GM08714 (cell line): Measurements from ENCODE around the gene CLHC1.
"Not testable (repeated sequence)": the region's sequence is repeated elsewhere in the genome, so short reads cannot be mapped to it uniquely, and the experiment has no call there.

Source experiments
- H3K4me3 ChIP-seq: fragments of 200-500 bp; sonication (Bioruptor generic); 2 replicates; pipeline ENCODE4 v1.5.1; 2014; ENCODE audit warnings: mild to moderate bottlenecking, low read length, inconsistent platforms
- ZNF274 ChIP-seq: IDR thresholded peaks from 2 replicates; pipeline ENCODE4 v1.6.1; 2012; ENCODE audit warnings: mild to moderate bottlenecking, low read depth, low read length

Gene CLHC1

DNA sequence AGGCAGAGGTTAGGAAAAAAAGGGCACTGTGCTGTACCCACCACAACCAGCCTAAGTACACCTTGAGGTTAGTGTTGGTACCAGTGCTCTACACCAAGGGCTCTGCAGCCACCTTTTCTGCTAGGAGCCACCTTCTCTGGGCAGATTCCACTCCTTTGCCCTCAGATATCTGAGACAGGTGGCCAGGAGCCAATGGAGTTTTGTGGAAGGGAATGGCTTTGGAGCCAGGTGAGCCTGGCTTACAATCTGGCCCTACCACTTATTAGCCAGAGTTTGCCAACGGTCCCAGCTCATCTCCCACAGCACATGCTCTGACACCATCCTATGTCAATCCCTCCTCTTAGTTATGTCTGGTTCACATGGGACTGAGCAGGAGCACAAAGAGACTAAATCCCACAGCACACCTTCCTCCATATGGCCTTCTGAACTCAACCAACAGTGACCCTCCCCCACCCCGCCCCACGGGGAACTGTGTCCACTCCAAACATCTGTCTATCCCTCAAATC lies 77.5 kb downstream of the CLHC1 start:
- no peak for TF ChIP-seq ZNF274

DNA sequence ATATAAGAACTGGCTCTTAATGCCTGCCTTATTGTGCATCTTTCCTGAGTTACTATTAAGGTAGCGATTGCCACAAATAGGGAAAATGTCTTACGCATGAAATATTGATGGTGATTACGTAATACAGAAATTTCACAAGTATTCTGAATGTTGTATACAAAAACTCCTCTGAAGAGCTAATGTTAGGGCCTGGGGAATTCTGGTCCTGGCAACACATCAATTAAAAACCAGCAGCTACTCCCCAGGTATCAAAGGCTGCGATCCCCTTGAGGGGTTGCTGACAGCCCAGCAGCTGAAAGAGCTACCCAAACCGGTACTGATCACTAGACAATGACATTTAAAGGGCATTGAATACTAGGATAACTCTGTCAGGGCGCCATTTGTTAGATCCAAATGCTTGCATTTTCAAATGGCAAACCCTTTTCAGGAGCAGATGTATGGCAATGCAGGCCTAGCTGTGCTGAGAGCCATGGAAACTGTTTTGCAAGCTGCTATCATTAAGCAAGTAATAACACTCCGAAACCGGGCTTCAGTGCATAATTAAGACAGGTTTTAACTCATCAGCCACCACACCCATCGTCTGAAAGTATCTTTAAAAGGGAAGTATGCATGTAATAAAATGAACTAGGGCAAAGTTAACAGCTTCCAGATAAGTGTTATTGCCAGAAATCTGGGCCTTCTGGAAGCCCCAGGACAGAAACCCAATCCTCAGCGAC lies 78.4 kb downstream of the CLHC1 start:
- no peak overlapping the region for H3K4me3 ChIP-seq

More for the DNA sequence above, 77.5 kb downstream of the CLHC1 start:
- no peak overlapping the region for H3K4me3 ChIP-seq

DNA sequence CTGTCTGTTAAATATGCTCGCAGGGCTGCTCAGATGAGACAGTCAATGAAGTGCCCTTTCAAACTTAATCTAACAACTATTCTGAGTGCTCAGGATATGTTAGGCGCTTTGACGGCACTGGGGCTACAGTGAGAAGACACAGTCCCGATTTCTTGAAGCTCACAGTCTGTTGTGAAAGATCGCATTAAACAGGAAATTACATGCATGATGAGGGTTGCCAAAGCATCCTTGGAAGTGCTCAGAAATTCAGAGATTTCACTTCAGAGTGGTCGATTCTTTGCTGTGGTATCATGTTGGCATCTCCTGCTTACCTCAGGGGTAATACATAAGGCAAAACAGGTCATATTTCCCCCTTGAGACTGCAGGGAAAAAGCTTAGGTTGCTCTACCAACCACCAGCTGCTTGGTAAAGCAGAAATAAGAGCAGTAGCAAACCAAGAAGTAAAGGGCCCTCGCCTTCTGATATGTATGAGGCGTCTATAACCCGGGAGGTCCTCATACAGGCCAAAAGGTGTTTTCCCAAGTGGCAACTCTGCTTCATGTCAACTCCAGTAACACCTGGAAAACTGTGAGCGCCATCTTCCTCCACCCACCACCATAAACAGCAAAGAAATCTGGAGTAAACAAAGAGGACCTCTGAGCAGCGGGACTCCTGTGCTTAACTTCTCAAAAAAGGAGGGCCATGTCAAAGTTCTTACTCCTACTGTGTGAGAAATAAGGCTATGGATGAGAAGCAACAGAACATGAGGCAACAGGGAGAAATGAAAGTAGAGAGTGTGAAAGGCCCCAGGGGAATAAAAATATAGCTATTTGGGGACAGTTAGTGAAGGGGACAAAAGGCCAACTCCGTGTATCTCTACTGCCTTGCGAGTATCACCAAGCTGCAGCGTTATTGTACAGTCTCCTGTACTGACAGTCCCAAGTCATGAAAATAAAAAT lies 79.3 kb downstream of the CLHC1 start:
- H3K4me3 ChIP-seq: no peak overlapping the region
- TF ChIP-seq ZNF274: no peak

More for the DNA sequence above, 78.4 kb downstream of the CLHC1 start:
- TF ChIP-seq ZNF274: no peak

DNA sequence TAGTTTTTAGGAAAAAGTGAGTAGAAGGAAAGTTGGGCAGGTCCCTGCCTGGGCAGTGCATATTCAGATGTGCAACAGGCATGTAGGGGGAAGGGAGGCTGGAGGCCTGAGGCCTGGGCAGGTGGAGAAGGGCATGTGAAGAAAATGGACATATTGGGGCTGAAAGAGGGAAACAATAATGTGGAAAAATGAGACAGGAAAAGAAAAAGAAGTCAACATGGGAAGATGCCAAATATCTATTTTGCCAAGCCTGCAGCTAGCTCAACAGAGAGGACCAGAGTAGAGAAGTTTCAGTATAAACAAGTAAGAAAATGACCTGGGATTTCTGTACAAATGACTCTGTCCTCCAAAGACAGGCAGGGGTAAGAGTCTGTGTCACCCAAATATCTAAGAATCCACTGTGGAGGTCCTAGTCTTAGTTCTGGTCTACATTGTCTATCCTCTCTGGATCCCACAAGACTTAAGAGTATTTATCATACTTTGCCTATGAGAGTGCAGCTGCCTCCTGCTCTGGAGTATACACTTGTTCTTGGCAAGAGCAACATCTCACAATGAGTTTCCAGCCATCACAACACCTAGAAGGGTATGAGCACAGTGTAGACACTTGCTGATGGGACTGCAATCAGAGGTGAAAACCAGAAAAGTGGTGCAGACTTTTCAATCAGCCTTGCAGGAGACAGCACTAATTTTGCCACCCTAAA lies 80.2 kb downstream of the CLHC1 start:
- TF ChIP-seq ZNF274: no peak
- H3K4me3 ChIP-seq: no peak overlapping the region

DNA sequence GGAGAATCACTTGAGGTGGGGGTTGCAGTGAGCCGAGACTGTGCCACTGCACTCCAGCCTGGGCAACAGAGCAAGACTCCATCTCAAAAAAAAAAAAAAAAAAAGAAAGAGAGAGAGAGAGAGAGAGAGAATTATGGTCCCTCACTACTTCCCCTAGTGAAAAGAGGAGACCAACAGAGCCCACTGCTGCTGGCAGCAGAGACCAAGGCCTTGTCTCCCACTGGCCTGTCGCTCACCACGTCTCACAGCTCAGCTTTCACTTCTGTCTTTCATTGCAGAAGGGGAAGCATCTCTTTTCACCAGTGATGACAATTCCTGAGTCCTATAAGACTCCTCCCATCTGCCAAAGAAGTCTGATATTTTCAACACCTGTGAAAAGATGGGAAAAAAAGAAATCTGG lies 81.3 kb downstream of the CLHC1 start:
- no peak for TF ChIP-seq ZNF274
- no peak overlapping the region for H3K4me3 ChIP-seq

DNA sequence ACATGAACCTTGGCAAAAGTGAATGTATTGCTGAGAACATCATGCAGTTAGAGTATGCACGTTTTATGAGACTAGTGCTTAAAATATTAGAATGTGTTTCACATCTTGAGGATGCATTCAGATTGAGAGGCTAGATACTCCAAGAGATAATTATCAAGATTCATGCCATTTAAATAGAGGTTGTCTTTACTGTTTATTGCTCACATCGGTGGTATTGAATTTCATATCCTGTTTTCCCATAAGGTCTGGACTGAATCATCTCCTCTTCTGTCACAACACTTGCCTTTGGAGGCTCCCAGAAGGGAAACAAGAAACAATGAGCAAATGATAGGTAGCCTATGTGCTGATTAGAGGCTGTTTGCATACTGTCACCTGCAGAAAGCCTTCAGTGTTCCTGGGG lies 83.8 kb downstream of the CLHC1 start:
- H3K4me3 ChIP-seq: no peak overlapping the region
- no peak for TF ChIP-seq ZNF274

DNA sequence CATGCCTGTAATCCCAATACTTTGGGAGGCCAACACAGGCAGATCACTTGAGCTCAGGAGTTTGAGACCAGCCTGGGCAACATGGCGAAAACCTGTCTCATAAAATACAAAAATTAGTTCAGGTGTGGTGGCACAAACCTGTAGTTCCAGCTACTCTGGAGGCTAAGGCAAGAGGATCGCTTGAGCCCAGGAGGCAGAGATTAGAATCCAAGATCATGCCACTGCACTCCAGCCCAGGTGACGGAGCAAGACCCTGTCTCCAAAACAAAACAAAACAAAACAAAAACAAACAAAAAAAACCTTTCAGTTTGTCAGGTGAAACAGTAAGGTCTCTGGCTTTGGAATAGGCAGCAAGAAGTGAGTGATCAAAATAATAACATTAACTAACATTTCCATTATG lies 84.6 kb downstream of the CLHC1 start:
- TF ChIP-seq ZNF274: no peak
- no peak overlapping the region for H3K4me3 ChIP-seq

DNA sequence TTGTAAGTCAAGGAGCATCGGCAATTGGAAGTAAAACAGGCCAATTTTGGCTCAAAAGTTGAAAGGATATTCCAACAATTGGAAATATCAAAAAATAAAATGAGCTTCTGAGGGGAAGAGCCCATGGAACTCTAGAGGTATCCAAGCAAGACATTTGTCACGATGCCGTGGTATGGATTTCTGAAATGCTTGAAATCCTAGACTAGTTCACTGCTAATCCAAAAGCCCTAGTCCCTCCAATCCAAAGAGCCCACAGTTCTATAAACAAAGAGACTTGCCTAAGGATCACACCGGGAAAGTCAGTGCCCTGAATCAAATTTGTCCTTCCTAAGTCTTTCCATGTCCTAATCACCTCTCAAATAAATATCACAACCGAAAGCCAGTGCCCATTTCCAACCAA lies 85.1 kb downstream of the CLHC1 start:
- no peak for TF ChIP-seq ZNF274
- no peak overlapping the region for H3K4me3 ChIP-seq

DNA sequence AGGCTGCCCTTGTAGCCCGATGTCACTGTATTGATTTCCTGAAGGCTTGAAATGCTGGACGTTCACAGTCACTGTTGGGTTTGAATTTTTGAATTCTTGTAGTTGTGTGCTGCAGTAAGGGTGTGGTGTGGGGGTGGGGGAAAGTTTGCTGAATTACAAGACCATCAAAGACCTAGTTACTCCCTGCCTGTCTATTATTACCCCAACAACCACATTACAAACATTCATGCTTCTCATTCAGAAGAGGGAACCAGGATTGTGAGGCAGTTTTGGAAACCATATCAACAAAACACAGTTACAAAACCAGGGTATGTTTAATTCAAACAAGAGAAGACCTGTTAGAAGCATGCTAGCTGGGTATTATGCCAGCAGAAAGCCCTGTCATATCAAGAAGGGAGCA lies 85.8 kb downstream of the CLHC1 start:
- no peak for TF ChIP-seq ZNF274
- no peak overlapping the region for H3K4me3 ChIP-seq

DNA sequence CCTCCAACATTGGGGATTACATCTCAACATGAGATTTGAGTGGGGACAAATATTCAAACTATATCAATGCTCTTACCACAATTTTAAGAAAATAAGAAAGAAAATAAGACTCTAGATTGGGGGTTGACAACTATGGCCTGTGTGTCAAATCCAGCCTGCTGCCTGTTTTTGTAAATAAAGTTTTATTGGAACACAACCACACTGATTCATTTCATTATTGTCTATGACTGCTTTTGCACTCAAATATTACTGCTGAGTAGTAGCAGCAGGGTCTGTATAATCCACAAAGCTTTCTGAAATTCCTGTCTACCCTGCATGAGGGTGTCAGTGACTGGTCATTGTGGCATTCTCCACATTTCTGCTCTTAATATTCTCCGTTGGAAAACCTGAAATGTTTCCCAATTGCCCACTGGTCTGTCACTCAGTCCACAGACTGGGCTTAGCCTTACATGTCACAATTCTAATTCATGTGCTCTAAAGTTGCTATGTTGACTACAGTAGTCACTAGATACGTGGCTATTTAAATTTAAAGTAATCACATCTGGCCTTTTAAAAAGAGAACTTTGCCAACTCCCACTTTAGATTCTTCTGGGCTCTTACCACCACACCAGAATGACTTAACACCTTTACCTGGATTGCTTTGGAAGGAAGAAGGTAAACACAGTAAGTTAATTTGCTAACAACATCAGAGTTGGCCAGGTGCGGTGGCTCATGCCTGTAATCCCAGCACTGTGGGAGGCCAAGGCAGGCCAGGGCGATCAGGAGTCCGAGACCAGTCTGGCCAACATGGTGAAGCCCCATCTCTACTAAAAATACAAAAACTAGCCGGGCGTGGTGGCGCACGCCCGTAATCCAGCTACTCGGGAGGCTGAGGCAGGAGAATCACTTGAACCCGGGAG lies 86.9 kb downstream of the CLHC1 start:
- H3K4me3 ChIP-seq: no peak overlapping the region
- TF ChIP-seq ZNF274: no peak

DNA sequence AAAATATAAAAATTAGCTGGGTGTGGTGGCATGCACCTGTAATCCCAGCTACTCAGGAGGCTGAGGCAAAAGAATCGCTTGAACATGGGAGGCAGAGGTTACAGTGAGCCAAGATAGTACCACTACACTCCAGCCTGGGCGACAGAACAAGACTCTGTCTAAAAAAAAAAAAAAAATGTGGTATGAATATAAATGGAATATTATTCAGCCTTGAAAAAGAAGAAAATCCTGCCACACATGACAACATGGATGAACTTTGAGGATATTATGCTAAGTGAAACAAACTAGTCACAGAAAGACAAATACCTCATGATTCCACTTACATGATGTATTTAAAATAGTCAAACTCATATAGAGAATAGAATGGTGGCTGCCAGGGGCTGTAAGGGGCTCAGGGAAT lies 88.4 kb downstream of the CLHC1 start:
- not testable (repeated sequence) for H3K4me3 ChIP-seq

DNA sequence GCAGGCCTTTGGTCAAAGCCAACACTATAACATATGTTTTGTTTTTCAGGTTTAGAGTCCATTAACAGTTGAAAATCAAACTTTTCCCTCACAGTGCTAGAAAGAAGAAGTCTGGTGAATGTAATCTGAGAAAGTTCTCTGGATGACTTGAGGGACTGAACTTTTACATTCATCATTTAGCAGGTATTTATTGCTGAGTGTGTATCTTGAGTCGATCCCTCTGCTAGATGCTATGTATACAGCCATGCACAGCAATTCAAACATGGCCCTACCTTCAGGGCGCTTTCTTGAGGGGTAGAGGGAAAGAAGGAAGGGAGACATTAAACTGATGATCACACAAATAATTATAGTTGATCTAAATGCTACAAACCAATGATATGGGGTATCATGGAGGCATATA lies 89.6 kb downstream of the CLHC1 start:
- TF ChIP-seq ZNF274: no peak
- no peak overlapping the region for H3K4me3 ChIP-seq

DNA sequence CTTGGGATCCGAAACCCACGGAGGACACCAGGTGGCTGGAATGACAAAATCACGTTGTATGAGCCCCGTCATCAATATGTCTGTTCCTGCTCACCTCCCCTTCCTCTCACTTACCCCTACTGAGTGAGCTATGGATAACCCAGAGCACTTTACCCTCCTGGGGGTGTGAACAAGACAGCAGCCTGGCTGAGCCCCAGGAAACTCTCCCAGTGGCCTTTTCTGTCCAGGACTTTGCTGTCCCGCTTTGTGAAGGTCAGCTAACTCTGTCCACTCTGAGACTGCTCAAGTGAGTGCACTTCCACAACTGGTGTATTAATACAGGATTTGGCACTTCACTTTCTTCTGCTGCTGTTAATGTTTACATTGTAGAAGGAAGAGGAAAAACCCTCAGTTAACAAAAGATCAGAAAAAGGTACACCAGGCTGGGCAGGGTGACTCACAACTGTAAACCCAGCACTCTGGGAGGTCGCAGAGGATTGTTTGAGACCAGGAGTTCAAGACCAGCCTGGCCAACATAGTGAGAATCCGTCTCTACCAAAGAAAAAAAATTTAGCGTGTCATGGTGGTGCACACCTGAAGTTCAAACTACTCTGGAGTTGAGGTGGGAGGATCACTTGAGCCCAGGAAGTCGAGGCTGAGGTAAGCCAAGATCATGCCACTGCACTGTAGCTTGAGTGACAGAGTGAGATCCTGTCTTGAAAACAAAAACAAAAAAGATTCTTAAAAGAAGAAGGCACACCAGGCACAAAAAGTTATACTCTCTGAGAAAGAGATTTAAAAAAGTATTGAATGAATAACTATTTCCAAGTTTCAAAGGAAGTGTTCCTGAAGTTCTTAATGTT lies 90.3 kb downstream of the CLHC1 start:
- TF ChIP-seq ZNF274: no peak
- no peak overlapping the region for H3K4me3 ChIP-seq
